HG02943 (cell line): ENCODE data around the gene IER2.
A peak's percentile ranks its signal among the peaks of the same experiment; 100 is the strongest.

Source experiments
- ATAC-seq: cut with Tn5 transposase; IDR thresholded peaks from one replicate; pipeline ENCODE4 v1.9.1; 2021; ENCODE audit warnings: mild to moderate bottlenecking, low read depth, moderate library complexity; ENCODE audit not compliant: unreplicated experiment

IER2 gene

GRCh38 chr19:13150187-13150930 lies at the start of gene IER2, which contains the start of gene STX10:
Gene IER2, plus strand, starts transcription at chr19:13150411. Its CDS starts 2,776 bp downstream, at chr19:13153187.
Gene STX10, minus strand, starts transcription at chr19:13150375. Its CDS starts 202 bp downstream, at chr19:13150173.
- peak; percentile 33 for ATAC-seq

- no peak for ATAC-seq
Measured at GRCh38 chr19:13100841-13101589, 49.2 kb upstream of the IER2 start.

- no peak for ATAC-seq
Measured at GRCh38 chr19:13101590-13102415, 48.4 kb upstream of the IER2 start.

GRCh38 chr19:13102416-13102665 lies 47.9 kb upstream of the IER2 start:
- no peak for ATAC-seq

GRCh38 chr19:13102666-13103580 lies 47.3 kb upstream of the IER2 start, which contains the start of gene LYL1:
Gene LYL1, minus strand, starts transcription at chr19:13102858. Its CDS starts 1,687 bp downstream, at chr19:13101171.
- ATAC-seq: peak; percentile 50

- ATAC-seq: no peak
Measured at GRCh38 chr19:13103581-13104359, 46.4 kb upstream of the IER2 start.

GRCh38 chr19:13104360-13104847 lies 45.8 kb upstream of the IER2 start:
- ATAC-seq: no peak

GRCh38 chr19:13104848-13105711 lies 45.1 kb upstream of the IER2 start:
- no peak for ATAC-seq

GRCh38 chr19:13109361-13110098 lies 40.7 kb upstream of the IER2 start:
- no peak for ATAC-seq

- no peak for ATAC-seq
Measured at GRCh38 chr19:13110099-13110610, 40.1 kb upstream of the IER2 start.

GRCh38 chr19:13112555-13112954 lies 37.7 kb upstream of the IER2 start:
- no peak for ATAC-seq

GRCh38 chr19:13115936-13116281 lies 34.3 kb upstream of the IER2 start:
- ATAC-seq: no peak

- peak; percentile 57 for ATAC-seq
Measured at GRCh38 chr19:13116282-13117175, 33.7 kb upstream of the IER2 start, which contains the start of gene TRMT1. Gene TRMT1, minus strand, starts transcription at chr19:13116740. Its CDS starts 341 bp downstream, at chr19:13116399.

- no peak for ATAC-seq
Measured at GRCh38 chr19:13117176-13117771, 32.9 kb upstream of the IER2 start.

- no peak for ATAC-seq
Measured at GRCh38 chr19:13117772-13118423, 32.3 kb upstream of the IER2 start, which contains the start of gene NACC1. Gene NACC1, plus strand, starts transcription at chr19:13118264. Its CDS starts 16,944 bp downstream, at chr19:13135208.
